ENCODE results near the gene VEZF1.

DNA sequence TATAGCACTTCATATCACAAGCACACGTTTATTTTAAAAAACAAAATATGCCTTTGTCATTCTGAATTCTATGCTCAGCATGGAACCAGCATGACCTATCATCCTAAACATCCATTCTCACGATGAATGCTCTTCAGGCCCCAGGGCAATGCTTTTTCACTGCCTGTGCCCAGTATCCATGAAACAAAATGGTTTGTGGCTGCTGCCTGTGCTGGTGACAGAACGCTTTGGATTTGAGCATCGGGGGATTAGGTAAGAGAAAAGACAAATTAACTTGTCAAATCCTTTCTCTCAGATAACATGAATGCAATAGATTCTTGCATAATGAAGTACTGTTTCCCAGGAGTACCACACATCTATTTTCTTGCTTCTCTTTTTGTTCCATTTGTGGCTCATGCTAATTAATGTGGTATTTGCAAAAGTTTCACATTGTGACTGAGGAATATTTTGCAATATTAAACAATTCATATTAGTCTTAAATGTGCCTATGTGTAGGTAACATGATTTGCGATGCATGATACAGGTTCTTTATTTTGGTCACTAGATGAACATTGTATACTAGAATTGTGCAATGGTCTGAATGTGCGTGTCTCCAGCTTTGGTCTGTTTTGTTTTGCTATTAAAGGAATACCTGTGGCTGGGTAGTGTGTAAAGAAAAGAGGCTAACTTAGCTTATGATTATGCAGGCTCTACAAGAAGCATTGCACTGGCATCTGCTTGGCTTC lies 44.8 kb upstream of the VEZF1 start:
- TF ChIP-seq, protein P1, sequence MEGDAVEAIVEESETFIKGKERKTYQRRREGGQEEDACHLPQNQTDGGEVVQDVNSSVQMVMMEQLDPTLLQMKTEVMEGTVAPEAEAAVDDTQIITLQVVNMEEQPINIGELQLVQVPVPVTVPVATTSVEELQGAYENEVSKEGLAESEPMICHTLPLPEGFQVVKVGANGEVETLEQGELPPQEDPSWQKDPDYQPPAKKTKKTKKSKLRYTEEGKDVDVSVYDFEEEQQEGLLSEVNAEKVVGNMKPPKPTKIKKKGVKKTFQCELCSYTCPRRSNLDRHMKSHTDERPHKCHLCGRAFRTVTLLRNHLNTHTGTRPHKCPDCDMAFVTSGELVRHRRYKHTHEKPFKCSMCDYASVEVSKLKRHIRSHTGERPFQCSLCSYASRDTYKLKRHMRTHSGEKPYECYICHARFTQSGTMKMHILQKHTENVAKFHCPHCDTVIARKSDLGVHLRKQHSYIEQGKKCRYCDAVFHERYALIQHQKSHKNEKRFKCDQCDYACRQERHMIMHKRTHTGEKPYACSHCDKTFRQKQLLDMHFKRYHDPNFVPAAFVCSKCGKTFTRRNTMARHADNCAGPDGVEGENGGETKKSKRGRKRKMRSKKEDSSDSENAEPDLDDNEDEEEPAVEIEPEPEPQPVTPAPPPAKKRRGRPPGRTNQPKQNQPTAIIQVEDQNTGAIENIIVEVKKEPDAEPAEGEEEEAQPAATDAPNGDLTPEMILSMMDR (IDR thresholded peaks at IDR 0.05), result no peak
- no peak for TF ChIP-seq POLR2A (IDR thresholded peaks at IDR 0.05)

All from ovary (tissue), 3 donors.